ENCODE data around the gene ZNF639. TPM values are rescaled to one million over a fixed set of nuclear protein-coding genes. Genes with fewer than 3 reads are reported as not detected.
A peak's percentile ranks its signal among the peaks of the same experiment; 100 is the strongest.

The ZNF639 gene
- total and polyA plus RNA-seq, 2 of the 13 experiments (the other 11 are each of a cell fraction or from before 2014, with no cell fraction given) = 11.6 to 42.4 TPM

- TF ChIP-seq ZSCAN21 (CRISPR knock-in tag; IDR thresholded peaks at IDR 0.05; ENCODE audit: borderline replicate concordance) (peak; percentile 43; the same call in 1 of the 2 replicates), HMG20A (CRISPR knock-in tag; IDR thresholded peaks at IDR 0.05; ENCODE audit: borderline replicate concordance) (no peak), ZNF484 (CRISPR knock-in tag; IDR thresholded peaks at IDR 0.05; ENCODE audit: borderline replicate concordance, low read depth) (no peak), KMT2A (CRISPR knock-in tag; IDR thresholded peaks at IDR 0.05) (peak; percentile 93), ZNF33B (CRISPR knock-in tag; IDR thresholded peaks at IDR 0.05) (peak; percentile 67; the same call in 1 of the 2 replicates), ZEB1 (IDR thresholded peaks at IDR 0.05; ENCODE audit: insufficient replicate concordance, low read depth) (no peak), NFE2 (CRISPR knock-in tag; IDR thresholded peaks at IDR 0.05) (no peak), HNRNPLL (IDR thresholded peaks at IDR 0.05; ENCODE audit: low read depth, low read length, poor library complexity, severe bottlenecking) (peak; percentile 50), ZNF138 (CRISPR knock-in tag; IDR thresholded peaks at IDR 0.05; ENCODE audit: low read depth) (no peak; the same call in 1 of the 2 replicates), ZNF383 (CRISPR knock-in tag; IDR thresholded peaks at IDR 0.05; ENCODE audit: borderline replicate concordance) (no peak), ZNF17 (CRISPR knock-in tag; IDR thresholded peaks at IDR 0.05) (no peak), MYC (CRISPR knock-in tag; IDR thresholded peaks at IDR 0.05; ENCODE audit: borderline replicate concordance) (peak; percentile 71; the same call in 1 of the 2 replicates), ZNF205 (CRISPR knock-in tag; IDR thresholded peaks at IDR 0.05) (no peak; the same call in 1 of the 2 replicates), ZC3H4 (CRISPR knock-in tag; IDR thresholded peaks at IDR 0.05; ENCODE audit: borderline replicate concordance) (no peak), ATRX (CRISPR knock-in tag; IDR thresholded peaks at IDR 0.05; ENCODE audit: borderline replicate concordance) (no peak), TFDP1 (CRISPR knock-in tag; IDR thresholded peaks at IDR 0.05; ENCODE audit: borderline replicate concordance) (peak; percentile 49; the same call in 1 of the 2 replicates), SMARCE1 (IDR thresholded peaks at IDR 0.05; ENCODE audit: borderline replicate concordance) (no peak), SIN3B (IDR thresholded peaks at IDR 0.05; ENCODE audit: low read length) (no peak), ZNF550 (CRISPR knock-in tag; IDR thresholded peaks at IDR 0.05; ENCODE audit: borderline replicate concordance) (no peak), ZNF749 (CRISPR knock-in tag; IDR thresholded peaks at IDR 0.05; ENCODE audit: borderline replicate concordance) (no peak), ZNF296 (CRISPR knock-in tag; conservative IDR thresholded peaks at IDR 0.05) (no peak), ZNF503 (CRISPR knock-in tag; IDR thresholded peaks at IDR 0.05) (peak; percentile 37; the same call in 1 of the 2 replicates), ZBTB7B (CRISPR knock-in tag; IDR thresholded peaks at IDR 0.05) (peak; percentile 61), ZNF280B (CRISPR knock-in tag; IDR thresholded peaks at IDR 0.05; ENCODE audit: borderline replicate concordance) (no peak; the same call in 1 of the 2 replicates), ZNF10 (CRISPR knock-in tag; IDR thresholded peaks at IDR 0.05; ENCODE audit: borderline replicate concordance, low read depth) (no peak), ISL2 (CRISPR knock-in tag; IDR thresholded peaks at IDR 0.05) (peak; percentile 45; the same call in 1 of the 2 replicates)
Measured at GRCh38 chr3:179347345-179348194, 24.7 kb downstream of the ZNF639 start, which contains the start of gene MFN1 (continued).
